Activated T-cell treated with anti-CD3 and anti-CD28 coated beads, Interleukin-2, amount 50 U/mL, for 72 hours (primary cell): Measurements from ENCODE around the gene TOP1. TPM values are rescaled to one million over a fixed set of nuclear protein-coding genes. Genes with fewer than 3 reads are reported as not detected.

Experiments
- ATAC-seq, 2 donors: fragments of 150-1000 bp; cut with Tn5 transposase; replicated peaks in 1 of 2; 2 replicates each; pipeline ENCODE4 v1.10.0; 2021; ENCODE audit warnings: moderate library complexity in 2 of 2, mild to moderate bottlenecking in 1 of 2
- DNase-seq, 2 donors: peaks; one replicate each; pipeline ENCODE4 v3.0.0; 2021 to 2022; ENCODE audit warnings: mixed read lengths in 1 of 2
- H3K27ac Mint-ChIP-seq: one replicate; pipeline ENCODE4 v1.8.0; 2022; ENCODE audit warnings: mild to moderate bottlenecking, moderate library complexity, mixed read lengths
- H3K27me3 Mint-ChIP-seq: one replicate; pipeline ENCODE4 v1.8.0; 2022; ENCODE audit warnings: low read depth, mixed read lengths
- H3K36me3 Mint-ChIP-seq, 2 donors: one replicate each; pipeline ENCODE4 v1.8.0; 2022; ENCODE audit warnings: mixed read lengths in 2 of 2, mild to moderate bottlenecking in 1 of 2; ENCODE audit not compliant: insufficient read depth in 2 of 2
- H3K4me1 Mint-ChIP-seq: one replicate; pipeline ENCODE4 v1.8.0; 2022; ENCODE audit warnings: low read depth, mixed read lengths
- H3K4me3 Mint-ChIP-seq, 2 donors: one replicate each; pipeline ENCODE4 v1.8.0; 2022; ENCODE audit warnings: mild to moderate bottlenecking in 2 of 2, mixed read lengths in 2 of 2, moderate library complexity in 2 of 2
- H3K9me3 Mint-ChIP-seq, 2 donors: one replicate each; pipeline ENCODE4 v1.8.0; 2022; ENCODE audit warnings: mixed read lengths in 2 of 2
- total RNA-seq, 2 donors: library from RNA; stranded (reverse); gene quantifications; one replicate each; pipeline ENCODE4 v1.2.3, GENCODE V29; 2022

TOP1 gene
- total RNA-seq, 2 donors from 2014 or later, result 78.7 to 86.1 TPM

- DNase-seq (no peak), ATAC-seq (no peak)
- Mint-ChIP-seq H3K27ac (no peak overlapping the region), H3K27me3 (no peaks in the 10 kb centered on the region), H3K9me3 (no peaks in the 10 kb centered on the region), H3K4me3 (no peak overlapping the region), H3K36me3 (no peaks in the 10 kb centered on the region), H3K4me1 (peaks cover 64% of the 10 kb centered on the region)
Measured at GRCh38 chr20:41006936-41007474, 21.6 kb upstream of the TOP1 start.

GRCh38 chr20:41007481-41007880 lies 21.1 kb upstream of the TOP1 start:
- peak overlapping the region; percentile 24 for H3K27ac Mint-ChIP-seq
- H3K9me3 Mint-ChIP-seq, result no peaks in the 10 kb centered on the region
- peaks cover 64% of the 10 kb centered on the region for H3K4me1 Mint-ChIP-seq

DNA sequence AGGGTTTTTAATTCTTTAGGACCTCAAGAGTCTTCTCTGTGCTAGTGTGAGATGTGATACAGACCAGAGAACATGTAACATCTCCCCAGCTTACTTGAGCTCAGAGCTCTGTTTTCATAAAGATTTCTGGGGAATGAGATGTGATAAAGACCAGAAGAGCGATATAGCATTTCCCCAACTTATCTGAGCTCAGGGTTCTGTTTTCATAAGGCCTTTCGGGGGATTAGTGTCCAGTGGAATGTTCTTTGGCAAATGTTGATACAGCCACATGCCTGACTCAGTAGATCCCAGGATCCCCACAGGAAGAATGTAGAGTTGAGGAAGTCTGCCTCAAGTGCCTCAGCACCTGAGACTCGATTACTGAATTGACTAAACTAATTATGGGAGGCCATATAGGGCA lies 18.7 kb upstream of the TOP1 start:
- ATAC-seq (no peak), DNase-seq (no peak)
- no peaks in the 10 kb centered on the region for H3K36me3 Mint-ChIP-seq
- no peaks in the 10 kb centered on the region for H3K9me3 Mint-ChIP-seq
- H3K4me1 Mint-ChIP-seq, result peaks cover 46% of the 10 kb centered on the region
- no peak overlapping the region for H3K27ac Mint-ChIP-seq
- no peaks in the 10 kb centered on the region for H3K27me3 Mint-ChIP-seq
- no peak overlapping the region for H3K4me3 Mint-ChIP-seq

More at GRCh38 chr20:41007481-41007880, 21.1 kb upstream of the TOP1 start:
- ATAC-seq, result no peak
- H3K27me3 Mint-ChIP-seq, result no peaks in the 10 kb centered on the region
- peak overlapping the region; percentile 50 to 71 for H3K4me3 Mint-ChIP-seq
- DNase-seq, result no peak
- no peaks in the 10 kb centered on the region for H3K36me3 Mint-ChIP-seq

DNA sequence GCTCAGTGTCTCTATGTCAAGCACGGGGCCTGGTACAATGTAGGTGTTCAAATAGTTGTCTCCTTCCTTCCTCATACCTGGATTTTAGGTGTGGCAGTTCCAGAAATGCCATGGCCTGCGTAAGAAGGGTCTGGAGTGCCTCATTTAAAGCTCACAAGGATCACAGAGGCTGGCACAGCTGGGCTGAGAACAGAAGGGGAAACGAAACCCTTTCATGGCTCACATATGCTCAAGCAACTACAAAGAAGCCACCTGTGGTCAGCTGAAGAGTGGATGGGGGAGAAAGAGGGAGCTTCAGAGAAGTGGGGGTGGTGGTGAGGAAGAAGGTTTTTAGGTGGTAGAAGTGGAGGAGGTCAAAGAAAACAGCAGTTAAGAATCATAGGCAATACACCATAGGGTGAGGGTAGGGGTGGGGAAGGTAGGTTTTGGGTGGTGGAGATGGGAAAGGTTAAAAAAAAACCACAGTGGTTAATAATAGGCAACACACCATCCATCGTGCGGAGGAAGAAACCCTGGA lies 17.0 kb upstream of the TOP1 start:
- H3K9me3 Mint-ChIP-seq, result no peaks in the 10 kb centered on the region
- peak; percentile 70 to 82 for ATAC-seq
- peak overlapping the region; percentile 43 for H3K27ac Mint-ChIP-seq
- H3K27me3 Mint-ChIP-seq, result no peaks in the 10 kb centered on the region
- H3K4me1 Mint-ChIP-seq, result peaks cover 41% of the 10 kb centered on the region
- peak in 1 of 2 donors; percentile 34 for DNase-seq
- peak overlapping the region; percentile 19 to 61 for H3K4me3 Mint-ChIP-seq
- H3K36me3 Mint-ChIP-seq, result no peaks in the 10 kb centered on the region

DNA sequence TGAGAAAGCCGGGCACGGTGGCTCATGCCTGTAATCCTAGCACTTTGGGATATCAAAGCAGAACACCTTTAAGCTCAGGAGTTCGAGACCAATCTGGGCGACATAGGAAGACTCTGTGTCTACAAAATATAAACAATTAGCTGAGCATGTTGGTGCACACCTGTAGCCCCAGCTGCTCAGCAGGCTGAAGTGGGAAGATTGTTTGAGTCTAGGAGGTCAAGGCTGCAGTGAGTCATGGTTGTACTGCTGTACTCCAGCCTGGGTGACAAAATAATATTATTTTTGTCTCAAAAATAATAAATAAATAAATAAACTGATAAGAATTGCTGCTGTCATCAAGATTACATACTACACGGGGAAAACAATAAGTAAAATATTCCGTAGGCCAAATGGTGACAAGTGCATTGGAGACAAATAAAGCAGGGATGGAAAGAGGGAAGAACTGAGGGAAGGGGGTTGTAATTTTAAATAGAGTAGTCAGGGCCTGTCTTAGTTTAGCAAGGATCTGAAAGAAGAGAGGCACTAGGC lies 14.0 kb upstream of the TOP1 start:
- DNase-seq (no peak), ATAC-seq (no peak)
- no peaks in the 10 kb centered on the region for H3K36me3 Mint-ChIP-seq
- H3K27ac Mint-ChIP-seq, result no peak overlapping the region
- peaks cover 25% of the 10 kb centered on the region for H3K4me1 Mint-ChIP-seq
- H3K27me3 Mint-ChIP-seq, result no peaks in the 10 kb centered on the region
- H3K4me3 Mint-ChIP-seq, result no peak overlapping the region
- no peaks in the 10 kb centered on the region for H3K9me3 Mint-ChIP-seq

DNA sequence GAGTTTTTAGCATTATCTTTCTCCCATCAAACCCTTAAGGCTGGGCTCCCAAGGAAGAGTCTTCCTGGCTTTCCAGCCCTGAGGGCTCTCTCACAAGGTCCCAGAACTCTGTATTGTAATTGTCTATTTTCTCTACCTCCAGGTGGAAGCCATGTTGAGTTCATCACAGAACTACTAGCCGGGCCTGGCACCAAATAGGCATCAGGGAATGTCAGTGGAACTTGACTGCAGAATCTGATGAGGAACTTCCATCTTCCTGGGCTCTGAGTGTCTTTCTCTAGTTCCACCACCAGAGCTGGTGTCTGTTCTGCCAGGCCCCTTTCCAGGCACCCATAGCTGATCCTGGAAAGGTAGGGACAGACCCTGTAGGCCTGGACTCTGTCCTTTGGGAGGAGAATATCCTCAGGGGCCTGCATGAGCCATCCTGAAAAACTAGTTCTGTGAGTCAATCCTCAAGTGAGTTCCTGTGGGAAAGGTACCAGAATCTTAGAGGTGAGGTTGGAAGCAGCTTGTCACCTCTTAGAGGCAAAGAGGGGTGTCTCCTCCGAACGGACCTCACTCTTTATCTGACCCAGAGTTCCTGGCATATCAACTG lies 11.1 kb upstream of the TOP1 start:
- ATAC-seq (no peak), DNase-seq (no peak)
- Mint-ChIP-seq H3K4me3 (no peak overlapping the region), H3K4me1 (peaks cover 5% of the 10 kb centered on the region), H3K36me3 (no peaks in the 10 kb centered on the region), H3K27me3 (no peaks in the 10 kb centered on the region), H3K27ac (no peak overlapping the region), H3K9me3 (no peaks in the 10 kb centered on the region)

DNA sequence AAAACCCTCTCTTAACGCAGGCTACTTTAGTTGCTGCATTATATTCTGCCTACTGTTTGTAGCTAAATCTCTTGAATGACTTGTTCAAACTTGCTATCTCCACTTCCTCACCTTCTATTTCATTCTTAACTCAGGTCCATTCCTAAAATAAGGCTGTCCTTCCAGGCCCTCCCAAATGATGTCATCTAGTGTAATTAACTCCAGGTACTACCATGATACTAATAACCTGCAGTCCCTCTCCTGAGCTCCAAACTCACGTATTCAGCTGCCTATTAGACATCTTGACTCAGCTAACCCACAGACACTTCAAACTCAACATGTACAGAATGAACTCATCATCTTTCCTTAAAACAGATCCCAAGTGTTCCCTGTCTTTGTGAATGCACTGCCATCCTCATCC lies 10.5 kb upstream of the TOP1 start:
- no peak overlapping the region for H3K4me3 Mint-ChIP-seq
- no peaks in the 10 kb centered on the region for H3K27me3 Mint-ChIP-seq
- no peaks in the 10 kb centered on the region for H3K36me3 Mint-ChIP-seq
- ATAC-seq (no peak), DNase-seq (no peak)
- no peak overlapping the region for H3K27ac Mint-ChIP-seq
- H3K9me3 Mint-ChIP-seq, result no peaks in the 10 kb centered on the region
- H3K4me1 Mint-ChIP-seq, result no peaks in the 10 kb centered on the region

DNA sequence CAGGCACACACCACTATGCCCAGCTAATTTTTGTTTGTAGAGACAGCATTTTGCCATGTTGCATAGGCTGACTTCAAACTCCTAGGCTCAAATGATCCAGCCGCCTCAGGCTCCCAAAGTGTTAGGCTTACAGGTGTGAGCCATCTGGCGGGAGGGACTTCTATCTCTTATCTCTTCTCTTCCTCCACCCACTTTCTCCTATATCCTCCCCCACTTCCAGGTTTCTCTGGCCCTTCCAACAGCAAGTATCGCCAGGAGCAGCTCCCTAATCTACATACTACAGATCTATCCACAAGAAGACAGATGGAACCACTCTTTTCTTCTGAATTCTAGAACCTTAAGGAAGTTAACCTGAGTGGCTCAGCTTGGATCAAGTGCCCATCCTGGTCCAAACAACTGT lies 5.1 kb upstream of the TOP1 start:
- no peak for DNase-seq
- Mint-ChIP-seq H3K36me3 (no peaks in the 10 kb centered on the region), H3K27me3 (no peaks in the 10 kb centered on the region)

GRCh38 chr20:41027366-41027765 lies 1.3 kb upstream of the TOP1 start:
- Mint-ChIP-seq H3K4me3 (peak overlapping the region; percentile 79 to 82), H3K9me3 (no peaks in the 10 kb centered on the region), H3K4me1 (peaks cover 39% of the 10 kb centered on the region), H3K36me3 (peaks cover 2 to 13% of the 10 kb centered on the region in 2 donors), H3K27me3 (no peaks in the 10 kb centered on the region), H3K27ac (peak overlapping the region; percentile 76)
- DNase-seq (no peak), ATAC-seq (no peak)

More for the DNA sequence above, 5.1 kb upstream of the TOP1 start:
- no peaks in the 10 kb centered on the region for H3K9me3 Mint-ChIP-seq
- peaks cover 13% of the 10 kb centered on the region for H3K4me1 Mint-ChIP-seq
- ATAC-seq, result no peak
- H3K27ac Mint-ChIP-seq, result no peak overlapping the region
- H3K4me3 Mint-ChIP-seq, result no peak overlapping the region

- H3K36me3 Mint-ChIP-seq, result peaks cover 2 to 13% of the 10 kb centered on the region in 2 donors
- H3K27ac Mint-ChIP-seq, result peak overlapping the region; percentile 76
- H3K4me3 Mint-ChIP-seq, result peak overlapping the region; percentile 79 to 82
- H3K27me3 Mint-ChIP-seq, result no peaks in the 10 kb centered on the region
- H3K4me1 Mint-ChIP-seq, result peaks cover 44% of the 10 kb centered on the region
- no peak for ATAC-seq
- DNase-seq, result no peak
- H3K9me3 Mint-ChIP-seq, result no peaks in the 10 kb centered on the region
Measured at GRCh38 chr20:41027872-41028358, 707 bp upstream of the TOP1 start.

- peak; percentile 15 to 24 for ATAC-seq
- peaks cover 5 to 14% of the 10 kb centered on the region in 2 donors for H3K36me3 Mint-ChIP-seq
Measured at GRCh38 chr20:41029150-41029901, 704 bp downstream of the TOP1 start.

DNA sequence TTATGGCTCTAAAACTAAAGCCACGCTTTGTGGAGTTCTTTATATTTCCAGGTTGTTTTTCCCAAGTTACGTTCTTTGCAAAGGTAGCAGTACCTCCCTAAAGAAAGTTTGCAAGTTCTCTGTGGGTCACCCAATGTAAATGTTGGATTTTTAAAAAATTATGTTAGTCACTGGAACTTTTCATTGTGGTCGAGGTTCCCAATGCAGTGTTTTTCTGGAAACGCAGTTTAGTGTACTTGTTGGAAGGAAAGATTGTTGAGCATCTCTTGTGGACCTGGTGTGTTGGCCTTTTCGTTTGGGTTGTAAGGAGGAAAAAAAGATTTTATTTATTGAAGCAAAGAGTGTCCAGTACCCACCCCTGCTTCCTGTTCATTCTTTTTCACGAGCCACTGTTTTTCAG lies 1.4 kb downstream of the TOP1 start:
- Mint-ChIP-seq H3K4me3 (peak overlapping the region; percentile 95), H3K27ac (peak overlapping the region; percentile 100), H3K36me3 (peaks cover 7 to 19% of the 10 kb centered on the region in 2 donors), H3K27me3 (no peaks in the 10 kb centered on the region), H3K9me3 (no peaks in the 10 kb centered on the region), H3K4me1 (peaks cover 65% of the 10 kb centered on the region)
- no peak for DNase-seq
- ATAC-seq, result no peak

More at GRCh38 chr20:41029150-41029901, 704 bp downstream of the TOP1 start:
- peak overlapping the region; percentile 100 for H3K27ac Mint-ChIP-seq
- DNase-seq, result peak; percentile 47 to 58
- H3K4me3 Mint-ChIP-seq, result peak overlapping the region; percentile 95
- peaks cover 58% of the 10 kb centered on the region for H3K4me1 Mint-ChIP-seq
- no peaks in the 10 kb centered on the region for H3K27me3 Mint-ChIP-seq
- H3K9me3 Mint-ChIP-seq, result no peaks in the 10 kb centered on the region
